GM03348 (cell line): ENCODE results near the gene SETD5.

Experiments
- DNase-seq: peaks from one replicate; pipeline ENCODE4 v3.0.0; 2012; ENCODE audit warnings: low spot score

Gene SETD5

DNA sequence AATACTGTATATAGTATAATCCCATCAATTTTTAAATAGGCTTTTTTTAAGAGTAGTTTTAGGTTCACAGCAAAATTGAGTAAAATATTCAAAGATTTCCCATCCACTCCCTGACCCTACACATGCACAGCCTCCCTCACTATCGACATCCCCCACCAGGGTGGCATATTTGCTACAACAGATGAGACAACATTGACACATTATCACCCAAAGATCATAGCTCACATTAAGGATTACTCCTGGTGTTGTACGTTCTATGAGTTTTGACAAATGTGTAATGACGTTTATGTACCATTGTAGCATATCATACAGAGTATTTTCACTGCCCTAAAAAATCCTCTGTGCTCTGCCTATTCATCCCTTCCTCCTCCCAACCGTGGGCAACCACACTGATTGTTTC lies 116.9 kb downstream of the SETD5 start:
- DNase-seq: no peak

DNA sequence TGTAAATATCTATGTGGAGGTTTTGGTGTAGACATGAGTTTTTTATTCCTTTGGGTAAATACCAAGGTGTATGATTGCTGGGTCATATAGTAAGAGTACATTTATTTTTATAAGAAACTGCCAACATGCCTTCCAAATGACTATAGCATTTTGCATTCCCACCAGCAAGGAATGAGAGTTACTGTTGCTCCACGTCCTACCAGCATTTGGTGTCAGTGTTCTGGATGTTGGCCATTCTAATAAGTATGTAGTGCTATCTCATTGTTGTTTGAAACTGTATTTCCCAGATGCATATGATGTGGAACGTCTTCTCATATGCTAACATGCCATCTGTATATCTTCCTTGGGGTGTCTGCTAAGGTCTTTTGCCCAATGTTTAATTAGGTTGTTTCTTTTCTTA lies 117.5 kb downstream of the SETD5 start:
- no peak for DNase-seq

DNA sequence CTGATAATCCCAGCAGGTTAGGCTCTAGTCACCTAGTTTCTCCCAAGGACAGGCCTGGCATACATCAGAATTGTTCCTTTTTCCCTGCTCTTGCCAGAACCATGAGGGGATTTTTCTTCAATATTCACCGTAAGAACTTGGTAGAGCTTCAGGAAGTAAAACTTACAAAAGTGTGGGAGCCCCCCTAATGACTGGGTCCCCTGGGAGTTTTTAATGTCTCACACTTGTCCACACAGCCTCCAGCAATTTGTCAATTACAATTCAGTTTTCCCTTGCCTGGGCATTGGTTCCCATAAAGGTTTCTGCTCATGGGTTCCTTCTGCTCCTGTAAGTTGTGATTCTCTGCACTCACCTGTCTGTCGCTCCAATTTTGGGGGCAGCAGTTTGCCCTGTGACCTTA lies 127.7 kb downstream of the SETD5 start:
- no peak for DNase-seq
